ENCODE results near the gene WIPI1. TPM values are rescaled to one million over a fixed set of nuclear protein-coding genes. Genes with fewer than 3 reads are reported as not detected.
"Not testable (repeated sequence)": the region's sequence is repeated elsewhere in the genome, so short reads cannot be mapped to it uniquely, and the experiment has no call there.

WIPI1 gene
- total RNA-seq, 1 experiment from 2014 or later, result 21.8 TPM

DNA sequence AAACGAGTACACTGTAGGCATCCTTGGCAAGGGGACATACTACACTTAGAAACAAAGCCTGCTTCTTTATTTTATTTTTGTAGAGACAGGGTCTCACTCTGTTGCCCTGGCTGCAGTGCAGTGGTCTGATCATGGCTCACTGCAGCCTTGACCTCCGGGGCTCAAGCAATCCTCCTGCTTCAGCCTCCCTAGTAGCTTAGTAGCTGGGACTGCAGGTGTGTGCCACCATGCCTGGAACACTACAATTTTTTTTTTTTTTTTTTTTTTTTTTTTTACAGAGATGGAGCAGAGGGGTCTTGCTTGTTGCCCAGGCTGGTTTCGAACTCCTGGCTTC, 78.2 kb downstream of the WIPI1 start:
- Mint-ChIP-seq H3K27ac (ENCODE audit: unreplicated experiment) (no peak overlapping the region), H3K4me1 (ENCODE audit: low read depth, unreplicated experiment) (peaks cover 27% of the 10 kb centered on the region), H3K27me3 (ENCODE audit: insufficient read depth, unreplicated experiment) (no peaks in the 10 kb centered on the region), H3K4me3 (ENCODE audit: unreplicated experiment) (no peak overlapping the region), H3K9me3 (ENCODE audit: unreplicated experiment) (no peaks in the 10 kb centered on the region), H3K36me3 (ENCODE audit: insufficient read depth, unreplicated experiment) (no peaks in the 10 kb centered on the region)
- no peak for TF ChIP-seq CTCF (IDR thresholded peaks at IDR 0.05; ENCODE audit: insufficient read depth in 1 of 2, low read depth in 1 of 2, low read length in 1 of 2, severe bottlenecking in 1 of 2, unreplicated experiment in 1 of 2)
- Histone ChIP-seq H3K4me1 (peaks cover 35% of the 10 kb centered on the region), H3K36me3 (ENCODE audit: control insufficient read depth, insufficient read depth, low read length) (no peaks in the 10 kb centered on the region), H3K27me3 (replicated peaks; ENCODE audit: control insufficient read depth, insufficient read depth, low read length) (no peaks in the 10 kb centered on the region), H3K9me3 (no peaks in the 10 kb centered on the region), H3K4me3 (ENCODE audit: low read depth, low read length) (no peak overlapping the region)
- no TSS peak for BruUV-seq (replicated peaks)
- CTCF ChIA-PET, result no interaction called here
- intact Hi-C loops (cut with micrococcal nuclease; ENCODE audit: unreplicated experiment), result no loop called here
- DNase-seq, result no peak
- POLR2A ChIA-PET, result no interaction called here

- DNase-seq, result peak; percentile 59 to 65
- H3K36me3 ChIP-seq (ENCODE audit: control insufficient read depth, insufficient read depth, low read length), result no peaks in the 10 kb centered on the region
- H3K4me3 Mint-ChIP-seq (ENCODE audit: unreplicated experiment), result peak overlapping the region; percentile 13
- H3K36me3 Mint-ChIP-seq (ENCODE audit: insufficient read depth, unreplicated experiment), result no peaks in the 10 kb centered on the region
- no peaks in the 10 kb centered on the region for H3K27me3 ChIP-seq (replicated peaks; ENCODE audit: control insufficient read depth, insufficient read depth, low read length)
- no peaks in the 10 kb centered on the region for H3K9me3 Mint-ChIP-seq (ENCODE audit: unreplicated experiment)
- no peaks in the 10 kb centered on the region for H3K27me3 Mint-ChIP-seq (ENCODE audit: insufficient read depth, unreplicated experiment)
- H3K4me3 ChIP-seq (ENCODE audit: low read depth, low read length), result no peak overlapping the region
- no peaks in the 10 kb centered on the region for H3K9me3 ChIP-seq
- peak overlapping the region; percentile 18 for H3K27ac Mint-ChIP-seq (ENCODE audit: unreplicated experiment)
- no peak for TF ChIP-seq CTCF (IDR thresholded peaks at IDR 0.05; ENCODE audit: insufficient read depth in 1 of 2, low read depth in 1 of 2, low read length in 1 of 2, severe bottlenecking in 1 of 2, unreplicated experiment in 1 of 2)
- BruUV-seq (replicated peaks), result no TSS peak
- intact Hi-C loops (cut with micrococcal nuclease; ENCODE audit: unreplicated experiment), result no loop called here
- ChIA-PET POLR2A (no interaction called here), CTCF (no interaction called here)
- peaks cover 29% of the 10 kb centered on the region for H3K4me1 ChIP-seq
- H3K4me1 Mint-ChIP-seq (ENCODE audit: low read depth, unreplicated experiment), result peaks cover 23% of the 10 kb centered on the region
Measured at GRCh38 chr17:68378268-68379176, 78.8 kb downstream of the WIPI1 start.

GRCh38 chr17:68377771-68378267, 79.5 kb downstream of the WIPI1 start:
- peak overlapping the region; percentile 18 for H3K27ac Mint-ChIP-seq (ENCODE audit: unreplicated experiment)
- H3K36me3 Mint-ChIP-seq (ENCODE audit: insufficient read depth, unreplicated experiment), result no peaks in the 10 kb centered on the region
- H3K4me3 Mint-ChIP-seq (ENCODE audit: unreplicated experiment), result no peak overlapping the region
- ChIA-PET POLR2A (no interaction called here), CTCF (no interaction called here)
- Histone ChIP-seq H3K4me1 (peaks cover 22% of the 10 kb centered on the region), H3K9me3 (no peaks in the 10 kb centered on the region), H3K4me3 (ENCODE audit: low read depth, low read length) (no peak overlapping the region), H3K36me3 (ENCODE audit: control insufficient read depth, insufficient read depth, low read length) (no peaks in the 10 kb centered on the region), H3K27me3 (replicated peaks; ENCODE audit: control insufficient read depth, insufficient read depth, low read length) (no peaks in the 10 kb centered on the region)
- intact Hi-C loops (cut with micrococcal nuclease; ENCODE audit: unreplicated experiment), result no loop called here
- no TSS peak for BruUV-seq (replicated peaks)
- TF ChIP-seq CTCF (IDR thresholded peaks at IDR 0.05; ENCODE audit: insufficient read depth in 1 of 2, low read depth in 1 of 2, low read length in 1 of 2, severe bottlenecking in 1 of 2, unreplicated experiment in 1 of 2), result no peak
- peaks cover 16% of the 10 kb centered on the region for H3K4me1 Mint-ChIP-seq (ENCODE audit: low read depth, unreplicated experiment)
- DNase-seq, result peak in 1 of 2 experiments; percentile 50
- H3K9me3 Mint-ChIP-seq (ENCODE audit: unreplicated experiment), result no peaks in the 10 kb centered on the region
- H3K27me3 Mint-ChIP-seq (ENCODE audit: insufficient read depth, unreplicated experiment), result no peaks in the 10 kb centered on the region

GRCh38 chr17:68376178-68376577, 81.1 kb downstream of the WIPI1 start:
- H3K36me3 Mint-ChIP-seq (ENCODE audit: insufficient read depth, unreplicated experiment); intact Hi-C loops (cut with micrococcal nuclease; ENCODE audit: unreplicated experiment); DNase-seq; H3K27me3 Mint-ChIP-seq (ENCODE audit: insufficient read depth, unreplicated experiment); H3K9me3 Mint-ChIP-seq (ENCODE audit: unreplicated experiment); POLR2A ChIA-PET; H3K9me3 ChIP-seq; CTCF ChIA-PET; H3K4me3 ChIP-seq (ENCODE audit: low read depth, low read length); H3K4me3 Mint-ChIP-seq (ENCODE audit: unreplicated experiment); H3K27ac Mint-ChIP-seq (ENCODE audit: unreplicated experiment); BruUV-seq (replicated peaks); H3K27me3 ChIP-seq (replicated peaks; ENCODE audit: control insufficient read depth, insufficient read depth, low read length); H3K36me3 ChIP-seq (ENCODE audit: control insufficient read depth, insufficient read depth, low read length): not testable (repeated sequence)
- H3K4me1 Mint-ChIP-seq (ENCODE audit: low read depth, unreplicated experiment), result peaks cover 13% of the 10 kb centered on the region
- H3K4me1 ChIP-seq, result peaks cover 21% of the 10 kb centered on the region
